HCT116 (cell line): ENCODE measurements around the gene INO80C. TPM values are rescaled to one million over a fixed set of nuclear protein-coding genes. Genes with fewer than 3 reads are reported as not detected.

Source experiments
- ATAC-seq: fragments of 200-7000 bp; cut with Tn5 transposase; 2 replicates; pipeline ENCODE4 v1.9.1; 2020; ENCODE audit warnings: mild to moderate bottlenecking, moderate library complexity
- BruUV-seq: library from RNA; stranded (reverse); fragments of 400-500 nt; replicated peaks from 2 replicates; lab custom pipeline; 2021; lab: Mats Ljungman, UMichigan
- CTCF ChIA-PET: fragments of 300-600 bp; sonication (Branson Sonifier 250); formaldehyde crosslinking; loops from one replicate; lab custom pipeline; 2021; ENCODE audit warnings: antibody characterized with exemption; lab: Charles Lee
- POLR2A ChIA-PET: fragments of 300-600, 350-600 bp; sonication (Branson Sonifier 250); formaldehyde crosslinking; loops from one replicate; lab custom pipeline; 2021; ENCODE audit warnings: antibody characterized with exemption; lab: Charles Lee
- RAD21 ChIA-PET, 2 experiments: fragments of 300-600 bp; sonication (Branson Sonifier 250); formaldehyde crosslinking; loops; one replicate each; lab custom pipeline; 2023; ENCODE audit warnings: low total read pairs in 2 of 2; ENCODE audit not compliant: uncharacterized antibody in 2 of 2, unreplicated experiment in 2 of 2, low non-redundant PET in 1 of 2; lab: Charles Lee
- DNase-seq: peaks from one replicate; pipeline ENCODE4 v3.0.0-alpha.2; 2010; ENCODE audit warnings: low read depth, low spot score
- H2AFZ ChIP-seq: fragments of 200-600 bp; shearing (Covaris generic), sonication (generic); 2 replicates; pipeline ENCODE4 v1.6.1; 2017; ENCODE audit warnings: low read depth, mixed run types, mixed read lengths, antibody characterized with exemption, low read length; ENCODE audit not compliant: poor library complexity, severe bottlenecking
- H3K27ac ChIP-seq: 2 replicates; pipeline ENCODE4 v1.5.1; 2012; ENCODE audit warnings: low read depth, low read length
- H3K27me3 ChIP-seq: fragments of 200-600 bp; sonication (generic); 2 replicates; pipeline ENCODE4 v1.6.1; 2016; ENCODE audit warnings: mixed run types, low read length, mixed read lengths; ENCODE audit not compliant: insufficient read depth
- H3K36me3 ChIP-seq, 2 experiments: fragments of 200-500 bp in 1 of 2; fragments of 200-600 bp in 1 of 2; sonication (Bioruptor generic) in 1 of 2; sonication (generic) in 1 of 2; 2 replicates each; pipeline versions ENCODE4 v1.5.1 to v1.6.1; 2014 to 2016; ENCODE audit warnings: low read length in 2 of 2, inconsistent platforms in 1 of 2, mixed read lengths in 1 of 2, mixed run types in 1 of 2; ENCODE audit not compliant: insufficient read depth in 2 of 2, control insufficient read depth in 1 of 2
- H3K4me1 ChIP-seq, 2 experiments: fragments of 200-600 bp in 1 of 2; sonication (generic) in 1 of 2; 2 replicates each; pipeline versions ENCODE4 v1.5.1 to v1.6.1; 2012 to 2017; ENCODE audit warnings: low read length in 2 of 2, inconsistent platforms in 1 of 2, mild to moderate bottlenecking in 1 of 2, mixed read lengths in 1 of 2, mixed run types in 1 of 2, moderate library complexity in 1 of 2; ENCODE audit not compliant: insufficient read depth in 2 of 2, control insufficient read depth in 1 of 2
- H3K4me2 ChIP-seq: fragments of 200-600 bp; sonication (generic); 2 replicates; pipeline ENCODE4 v1.6.1; 2017; ENCODE audit warnings: mixed run types, low read length, mixed read lengths
- H3K4me3 ChIP-seq, 2 experiments: fragments of 200-600 bp in 1 of 2; sonication (generic) in 1 of 2; replicated peaks in 1 of 2; 2 replicates each; pipeline ENCODE4 v1.5.1; 2011 to 2016; ENCODE audit warnings: low read length in 2 of 2, control low read depth in 1 of 2, low read depth in 1 of 2, mild to moderate bottlenecking in 1 of 2, mixed read lengths in 1 of 2, mixed run types in 1 of 2
- H3K79me2 ChIP-seq: fragments of 200-600 bp; sonication (generic); 2 replicates; pipeline ENCODE4 v1.6.1; 2017; ENCODE audit warnings: mild to moderate bottlenecking, mixed run types, low read length, moderate library complexity, mixed read lengths; ENCODE audit not compliant: insufficient read depth
- H3K9ac ChIP-seq: fragments of 200-600 bp; sonication (generic); 2 replicates; pipeline ENCODE4 v1.6.1; 2016; ENCODE audit warnings: low read length, mixed read lengths
- H3K9me2 ChIP-seq: fragments of 200-600 bp; sonication (generic), shearing (Covaris generic); 2 replicates; pipeline ENCODE4 v1.6.1; 2017; ENCODE audit warnings: mixed run types, mild to moderate bottlenecking, moderate library complexity; ENCODE audit not compliant: insufficient read depth
- H3K9me3 ChIP-seq, 2 experiments: fragments of 200-500 bp in 1 of 2; fragments of 200-600 bp in 1 of 2; sonication (Bioruptor generic) in 1 of 2; sonication (generic) in 1 of 2; 2 replicates each; pipeline ENCODE4 v1.6.1; 2014 to 2017; ENCODE audit warnings: low read length in 2 of 2, mixed read lengths in 2 of 2, inconsistent platforms in 1 of 2, low read depth in 1 of 2, mild to moderate bottlenecking in 1 of 2, mixed run types in 1 of 2, moderate library complexity in 1 of 2; ENCODE audit not compliant: control insufficient read depth in 1 of 2, insufficient read depth in 1 of 2
- H4K20me1 ChIP-seq: fragments of 200-600 bp; sonication (generic), shearing (Covaris generic); 2 replicates; pipeline ENCODE4 v1.6.1; 2017; ENCODE audit warnings: mixed run types, mild to moderate bottlenecking, moderate library complexity; ENCODE audit not compliant: insufficient read depth
- CTCF ChIP-seq, 3 experiments: fragments of 200-600 bp in 1 of 3; sonication (generic) in 1 of 3; IDR thresholded peaks in 2 of 3; conservative IDR thresholded peaks in 1 of 3; 2 replicates each; pipeline ENCODE4 v1.5.1; 2012 to 2017; ENCODE audit warnings: low read depth in 2 of 3, low read length in 2 of 3, antibody characterized with exemption in 1 of 3, borderline replicate concordance in 1 of 3, control low read depth in 1 of 3, mild to moderate bottlenecking in 1 of 3, mixed read lengths in 1 of 3, mixed run types in 1 of 3, moderate library complexity in 1 of 3; ENCODE audit not compliant: insufficient read depth in 1 of 3
- ELF1 ChIP-seq: IDR thresholded peaks from 2 replicates; pipeline ENCODE4 v1.6.1; 2012; ENCODE audit warnings: low read depth, borderline replicate concordance
- POLR2A ChIP-seq: IDR thresholded peaks from 2 replicates; pipeline ENCODE4 v1.7.0; 2011; ENCODE audit warnings: borderline replicate concordance; ENCODE audit not compliant: insufficient read depth, insufficient read length; ENCODE audit errors: extremely low read depth
- POLR2AphosphoS5 ChIP-seq: IDR thresholded peaks from 2 replicates; pipeline ENCODE4 v1.6.1; 2011; ENCODE audit warnings: mild to moderate bottlenecking, low read depth, low read length, moderate library complexity
- REST ChIP-seq: IDR thresholded peaks from 2 replicates; pipeline ENCODE4 v1.6.1; 2012; ENCODE audit warnings: low read depth
- SRF ChIP-seq: IDR thresholded peaks from 2 replicates; pipeline ENCODE4 v1.6.1; 2012; ENCODE audit warnings: low read depth
- YY1 ChIP-seq: IDR thresholded peaks from 2 replicates; pipeline ENCODE4 v1.6.1; 2011; ENCODE audit warnings: low read length, low read depth, moderate library complexity, mild to moderate bottlenecking; ENCODE audit not compliant: insufficient replicate concordance; ENCODE audit errors: extremely low read depth
- ZFX ChIP-seq: fragments of 450-650 bp; IDR thresholded peaks from 2 replicates; pipeline ENCODE4 v1.6.1; 2017
- intact Hi-C: fragments of 100-400 bp; cut with micrococcal nuclease; formaldehyde crosslinking; loops from 2 replicates; pipeline ENCODE4 v1.10.0; 2022
- total RNA-seq: library from RNA; stranded (reverse); gene quantifications from one replicate; pipeline ENCODE4 v1.2.1, GENCODE V29; 2021; ENCODE audit not compliant: unreplicated experiment

The INO80C gene
- total RNA-seq, 1 experiment from 2014 or later, result 30.7 TPM

GRCh38 chr18:35528749-35529274, 31.1 kb upstream of the INO80C start:
- H3K27me3 ChIP-seq, result no peaks in the 10 kb centered on the region
- no peak overlapping the region for H3K4me2 ChIP-seq
- intact Hi-C loops, result no loop called here
- H3K9ac ChIP-seq, result no peak overlapping the region
- no peak for ATAC-seq
- DNase-seq, result no peak
- H4K20me1 ChIP-seq, result no peaks in the 10 kb centered on the region
- ChIA-PET RAD21 (no interaction called here), CTCF (no interaction called here), POLR2A (no interaction called here)
- no peak overlapping the region for H3K27ac ChIP-seq
- H3K36me3 ChIP-seq, result no peaks in the 10 kb centered on the region
- no TSS peak for BruUV-seq
- H3K79me2 ChIP-seq, result no peaks in the 10 kb centered on the region
- no peak overlapping the region for H3K4me3 ChIP-seq
- no peaks in the 10 kb centered on the region for H3K4me1 ChIP-seq
- H3K9me3 ChIP-seq, result no peaks in the 10 kb centered on the region
- TF ChIP-seq ZFX (no peak), ELF1 (no peak), REST (no peak)
- no peaks in the 10 kb centered on the region; the same call in 1 of the 2 replicates for H3K9me2 ChIP-seq
- H2AFZ ChIP-seq, result no peak overlapping the region

DNA sequence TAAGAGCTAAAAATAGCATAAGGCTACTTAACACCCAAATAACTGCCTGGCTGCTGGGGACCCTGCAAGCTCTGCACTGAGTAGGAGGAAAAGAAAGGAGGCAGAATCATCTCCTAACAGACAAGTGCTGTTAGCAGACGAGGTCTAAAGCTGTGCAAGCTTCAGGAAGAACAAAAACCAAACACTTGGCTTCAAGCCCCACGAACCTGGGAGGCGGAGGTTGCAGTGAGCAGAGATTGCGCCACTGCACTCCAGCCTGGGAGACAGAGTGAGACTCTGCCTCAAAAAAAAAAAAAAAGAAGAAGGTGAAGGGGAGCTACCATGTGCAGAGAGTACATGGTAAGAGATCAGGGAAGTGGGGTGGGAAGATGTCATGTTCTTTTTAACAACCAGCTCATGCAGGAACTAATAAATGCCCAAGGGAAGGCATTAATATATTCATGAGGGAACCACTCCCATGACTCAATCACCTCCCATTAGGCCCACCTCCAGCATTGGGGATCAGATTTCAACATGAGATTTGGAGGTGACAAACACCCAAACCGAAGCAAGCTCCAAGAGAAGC, 28.8 kb upstream of the INO80C start:
- Histone ChIP-seq H3K27me3 (no peaks in the 10 kb centered on the region), H3K27ac (no peak overlapping the region), H3K9me2 (no peaks in the 10 kb centered on the region; the same call in 1 of the 2 replicates), H3K4me2 (no peak overlapping the region), H3K4me1 (no peaks in the 10 kb centered on the region), H3K36me3 (no peaks in the 10 kb centered on the region), H4K20me1 (no peaks in the 10 kb centered on the region), H3K4me3 (no peak overlapping the region), H2AFZ (no peak overlapping the region), H3K79me2 (no peaks in the 10 kb centered on the region), H3K9ac (no peak overlapping the region), H3K9me3 (no peaks in the 10 kb centered on the region)
- TF ChIP-seq SRF (no peak), POLR2A (no peak), YY1 (no peak), POLR2AphosphoS5 (no peak), CTCF (IDR thresholded peaks at IDR 0.05 in 2 of 3, conservative IDR thresholded peaks at IDR 0.05 in 1 of 3; ENCODE audit: borderline replicate concordance in 1 of 3, insufficient read depth in 1 of 3, low read depth in 2 of 3, low read length in 2 of 3) (no peak)
- ChIA-PET RAD21 (no interaction called here), CTCF (no interaction called here), POLR2A (interaction anchor here (0.6 kb wide), 1 partner anchor 152 kb away, joined by 4 read pairs; no protein-coding TSS in a partner anchor)
- intact Hi-C loops, result no loop called here
- DNase-seq, result no peak
- BruUV-seq, result no TSS peak
- ATAC-seq, result no peak
